HG02588 (cell line): ENCODE measurements around the gene USP53.
A peak's percentile ranks its signal among the peaks of the same experiment; 100 is the strongest.
"Not testable (repeated sequence)": the region's sequence is repeated elsewhere in the genome, so short reads cannot be mapped to it uniquely, and the experiment has no call there.

Source experiments
- ATAC-seq: cut with Tn5 transposase; IDR thresholded peaks from one replicate; pipeline ENCODE4 v1.9.1; 2021; ENCODE audit warnings: mild to moderate bottlenecking, moderate library complexity; ENCODE audit not compliant: unreplicated experiment

The USP53 gene

GRCh38 chr4:119212234-119212963 is at the start of gene USP53:
TSS of gene USP53 (plus strand) at chr4:119212713. CDS start at chr4:119239760, 27,047 bp downstream.
- ATAC-seq = peak; percentile 93

- no peak for ATAC-seq
Measured at GRCh38 chr4:119165767-119166166, 46.7 kb upstream of the USP53 start.

GRCh38 chr4:119170195-119170594 is 42.3 kb upstream of the USP53 start:
- ATAC-seq = no peak

GRCh38 chr4:119172223-119172622 is 40.3 kb upstream of the USP53 start:
- ATAC-seq = no peak

GRCh38 chr4:119173729-119174361 is 38.7 kb upstream of the USP53 start:
- ATAC-seq = not testable (repeated sequence)

GRCh38 chr4:119179011-119179410 is 33.5 kb upstream of the USP53 start:
- ATAC-seq = no peak

- no peak for ATAC-seq
Measured at GRCh38 chr4:119184128-119184527, 28.4 kb upstream of the USP53 start.

GRCh38 chr4:119189638-119190037 is 22.9 kb upstream of the USP53 start:
- ATAC-seq = no peak

GRCh38 chr4:119190354-119190753 is 22.2 kb upstream of the USP53 start:
- ATAC-seq = no peak

GRCh38 chr4:119191505-119191904 is 21.0 kb upstream of the USP53 start:
- no peak for ATAC-seq

- no peak for ATAC-seq
Measured at GRCh38 chr4:119197772-119198212, 14.7 kb upstream of the USP53 start.

- no peak for ATAC-seq
Measured at GRCh38 chr4:119204916-119205315, 7.6 kb upstream of the USP53 start.

GRCh38 chr4:119205690-119206089 is 6.8 kb upstream of the USP53 start:
- no peak for ATAC-seq

- ATAC-seq = no peak
Measured at GRCh38 chr4:119206178-119206577, 6.3 kb upstream of the USP53 start.

GRCh38 chr4:119207051-119207450 is 5.5 kb upstream of the USP53 start:
- no peak for ATAC-seq

GRCh38 chr4:119209077-119209476 is 3.4 kb upstream of the USP53 start:
- no peak for ATAC-seq

- ATAC-seq = no peak
Measured at GRCh38 chr4:119209586-119209985, 2.9 kb upstream of the USP53 start.

- no peak for ATAC-seq
Measured at GRCh38 chr4:119210775-119211174, 1.7 kb upstream of the USP53 start.

- peak; percentile 1 for ATAC-seq
Measured at GRCh38 chr4:119211867-119212233, 663 bp upstream of the USP53 start.

- ATAC-seq = peak; percentile 47
Measured at GRCh38 chr4:119212964-119213606, 572 bp downstream of the USP53 start.

- ATAC-seq = no peak
Measured at GRCh38 chr4:119218093-119218492, 5.6 kb downstream of the USP53 start.

GRCh38 chr4:119221412-119221811 is 8.9 kb downstream of the USP53 start:
- no peak for ATAC-seq
